ENCODE data around the gene WDR43. TPM values are rescaled to one million over a fixed set of nuclear protein-coding genes. Genes with fewer than 3 reads are reported as not detected.

The WDR43 gene
- total RNA-seq, 4 donors from 2014 or later, result 21.5 to 53.0 (median 31.0) TPM

- Histone ChIP-seq H3K27me3 (no peaks in the 10 kb centered on the region), H3K4me3 (no peak overlapping the region), H3K9me3 (no peaks in the 10 kb centered on the region), H3K4me1 (no peaks in the 10 kb centered on the region), H3K36me3 (peaks cover 46 to 98% (median 82%) of the 10 kb centered on the region in 4 donors), H3K27ac (replicated peaks in 1 of 4) (no peak overlapping the region)
- intact Hi-C loops (cut with DNase I), result no loop called here
- DNase-seq (ENCODE audit: extremely low spot score), result no peak
- 100% methylated on average over 1 of the region's 1 CpG for whole genome bisulfite sequencing
- no peak for TF ChIP-seq CTCF (IDR thresholded peaks at IDR 0.05)
Observed at GRCh38 chr2:28927878-28928277, 33.4 kb downstream of the WDR43 start.

GRCh38 chr2:28929581-28929980 is 35.1 kb downstream of the WDR43 start:
- Histone ChIP-seq H3K4me3 (no peak overlapping the region), H3K36me3 (peaks cover 41 to 98% (median 73%) of the 10 kb centered on the region in 4 donors), H3K27me3 (no peaks in the 10 kb centered on the region), H3K4me1 (no peaks in the 10 kb centered on the region), H3K27ac (replicated peaks in 1 of 4) (no peak overlapping the region), H3K9me3 (no peaks in the 10 kb centered on the region)
- TF ChIP-seq POLR2AphosphoS5 (IDR thresholded peaks at IDR 0.05) (no peak), POLR2A (IDR thresholded peaks at IDR 0.05; ENCODE audit: low read depth) (no peak), CTCF (IDR thresholded peaks at IDR 0.05) (no peak), EP300 (IDR thresholded peaks at IDR 0.05) (no peak)
- no peak for DNase-seq (ENCODE audit: extremely low spot score)
- WGBS, result 87% methylated on average over 4 of the region's 4 CpGs
- intact Hi-C loops (cut with DNase I), result no loop called here

GRCh38 chr2:28930205-28930604 is 35.7 kb downstream of the WDR43 start:
- no peaks in the 10 kb centered on the region for H3K4me1 ChIP-seq
- no peaks in the 10 kb centered on the region for H3K9me3 ChIP-seq
- no peak for DNase-seq (ENCODE audit: extremely low spot score)
- TF ChIP-seq EP300 (IDR thresholded peaks at IDR 0.05) (no peak), CTCF (IDR thresholded peaks at IDR 0.05) (no peak), POLR2A (IDR thresholded peaks at IDR 0.05; ENCODE audit: low read depth) (no peak), POLR2AphosphoS5 (IDR thresholded peaks at IDR 0.05) (no peak)
- H3K27me3 ChIP-seq, result no peaks in the 10 kb centered on the region
- no peak overlapping the region for H3K27ac ChIP-seq (replicated peaks in 1 of 4)
- WGBS, result 87% methylated on average over 1 of the region's 1 CpG
- intact Hi-C loops (cut with DNase I), result no loop called here
- H3K4me3 ChIP-seq, result no peak overlapping the region
- peaks cover 41 to 98% (median 74%) of the 10 kb centered on the region in 4 donors for H3K36me3 ChIP-seq

GRCh38 chr2:28934769-28935168 is 40.3 kb downstream of the WDR43 start:
- Histone ChIP-seq H3K27me3 (no peaks in the 10 kb centered on the region), H3K4me1 (no peaks in the 10 kb centered on the region), H3K36me3 (peaks cover 17 to 84% (median 58%) of the 10 kb centered on the region in 4 donors), H3K27ac (replicated peaks in 1 of 4) (no peak overlapping the region), H3K4me3 (no peak overlapping the region), H3K9me3 (no peaks in the 10 kb centered on the region)
- TF ChIP-seq POLR2AphosphoS5 (IDR thresholded peaks at IDR 0.05) (no peak), CTCF (IDR thresholded peaks at IDR 0.05) (no peak), EP300 (IDR thresholded peaks at IDR 0.05) (no peak), POLR2A (IDR thresholded peaks at IDR 0.05; ENCODE audit: low read depth) (no peak)
- no peak for DNase-seq (ENCODE audit: extremely low spot score)
- WGBS, result 98% methylated on average over 2 of the region's 2 CpGs
- intact Hi-C loops (cut with DNase I), result no loop called here

GRCh38 chr2:28941008-28941407 is 46.5 kb downstream of the WDR43 start:
- Histone ChIP-seq H3K27me3 (no peaks in the 10 kb centered on the region), H3K9me3 (no peaks in the 10 kb centered on the region), H3K36me3 (peaks cover 47 to 83% (median 72%) of the 10 kb centered on the region in 4 donors), H3K27ac (replicated peaks in 1 of 4) (no peak overlapping the region), H3K4me1 (no peaks in the 10 kb centered on the region), H3K4me3 (no peak overlapping the region)
- 84% methylated on average over 3 of the region's 3 CpGs for WGBS
- intact Hi-C loops (cut with DNase I), result no loop called here
- TF ChIP-seq CTCF (IDR thresholded peaks at IDR 0.05) (no peak), POLR2AphosphoS5 (IDR thresholded peaks at IDR 0.05) (no peak), EP300 (IDR thresholded peaks at IDR 0.05) (no peak), POLR2A (IDR thresholded peaks at IDR 0.05; ENCODE audit: low read depth) (no peak)
- DNase-seq (ENCODE audit: extremely low spot score), result no peak
